IgD-negative memory B cell (primary cell): ENCODE data around the gene EIPR1. TPM values are rescaled to one million over a fixed set of nuclear protein-coding genes. Genes with fewer than 3 reads are reported as not detected.
"Not testable (repeated sequence)": the region's sequence is repeated elsewhere in the genome, so short reads cannot be mapped to it uniquely, and the experiment has no call there.

Experiments used
- H3K27ac Mint-ChIP-seq, 3 donors: one replicate each; pipeline ENCODE4 v1.8.0; 2020 to 2022; ENCODE audit warnings: mild to moderate bottlenecking in 3 of 3, mixed read lengths in 3 of 3, moderate library complexity in 1 of 3
- H3K27me3 Mint-ChIP-seq: one replicate; pipeline ENCODE4 v1.8.0; 2021; ENCODE audit warnings: mixed read lengths
- H3K36me3 Mint-ChIP-seq: one replicate; pipeline ENCODE4 v1.8.0; 2020; ENCODE audit warnings: mild to moderate bottlenecking, mixed read lengths
- H3K4me1 Mint-ChIP-seq, 3 donors: one replicate each; pipeline ENCODE4 v1.8.0; 2020 to 2022; ENCODE audit warnings: mixed read lengths in 3 of 3, mild to moderate bottlenecking in 1 of 3
- H3K4me3 Mint-ChIP-seq, 4 donors: one replicate each; pipeline ENCODE4 v1.8.0; 2020 to 2022; ENCODE audit warnings: mild to moderate bottlenecking in 4 of 4, mixed read lengths in 4 of 4, moderate library complexity in 3 of 4
- H3K9me3 Mint-ChIP-seq, 3 donors: one replicate each; pipeline ENCODE4 v1.8.0; 2020 to 2021; ENCODE audit warnings: mixed read lengths in 3 of 3, mild to moderate bottlenecking in 1 of 3
- polyA plus RNA-seq: library from polyadenylated mRNA; unstranded; fragments of 300-500 nt; fragmentation: Illumina TruSeq; gene quantifications from one replicate; pipeline ENCODE4 v1.2.3, GENCODE V29; 2021

The EIPR1 gene
- polyA plus RNA-seq, 1 donor from 2014 or later: 41.5 TPM

GRCh38 chr2:3289971-3290370, 87.6 kb downstream of the EIPR1 start:
- H3K27me3 Mint-ChIP-seq: no peaks in the 10 kb centered on the region
- peaks cover 0 to 2% (median 0%) of the 10 kb centered on the region in 3 donors for H3K9me3 Mint-ChIP-seq
- no peak overlapping the region for H3K4me3 Mint-ChIP-seq
- H3K36me3 Mint-ChIP-seq: peaks cover 9% of the 10 kb centered on the region
- no peak overlapping the region for H3K27ac Mint-ChIP-seq
- H3K4me1 Mint-ChIP-seq: peaks cover 0 to 4% (median 0%) of the 10 kb centered on the region in 3 donors

- Mint-ChIP-seq H3K36me3 (peaks cover 9% of the 10 kb centered on the region), H3K4me1 (peaks cover 0 to 4% (median 2%) of the 10 kb centered on the region in 3 donors), H3K9me3 (peaks cover 0 to 2% (median 0%) of the 10 kb centered on the region in 3 donors), H3K27ac (no peak overlapping the region), H3K4me3 (no peak overlapping the region), H3K27me3 (no peaks in the 10 kb centered on the region)
Measured at GRCh38 chr2:3289526-3289925, 88.1 kb downstream of the EIPR1 start.

- H3K36me3 Mint-ChIP-seq: peaks cover 9% of the 10 kb centered on the region
- peaks cover 0 to 2% (median 0%) of the 10 kb centered on the region in 3 donors for H3K9me3 Mint-ChIP-seq
- H3K27ac Mint-ChIP-seq: no peak overlapping the region
- H3K4me1 Mint-ChIP-seq: peaks cover 0 to 4% (median 2%) of the 10 kb centered on the region in 3 donors
- H3K4me3 Mint-ChIP-seq: no peak overlapping the region
- H3K27me3 Mint-ChIP-seq: no peaks in the 10 kb centered on the region
Measured at GRCh38 chr2:3289171-3289515, 88.5 kb downstream of the EIPR1 start.

- Mint-ChIP-seq H3K27me3 (no peaks in the 10 kb centered on the region), H3K4me1 (peaks cover 0 to 4% (median 2%) of the 10 kb centered on the region in 3 donors), H3K9me3 (peaks cover 0 to 2% (median 0%) of the 10 kb centered on the region in 3 donors), H3K27ac (no peak overlapping the region), H3K4me3 (no peak overlapping the region), H3K36me3 (peaks cover 9% of the 10 kb centered on the region)
Measured at GRCh38 chr2:3288470-3289170, 89.0 kb downstream of the EIPR1 start.

- Mint-ChIP-seq H3K4me1 (peaks cover 0 to 4% (median 3%) of the 10 kb centered on the region in 3 donors), H3K27me3 (no peaks in the 10 kb centered on the region), H3K9me3 (peaks cover 0 to 2% (median 0%) of the 10 kb centered on the region in 3 donors), H3K36me3 (peaks cover 9% of the 10 kb centered on the region), H3K27ac (no peak overlapping the region), H3K4me3 (no peak overlapping the region)
Measured at GRCh38 chr2:3287896-3288295, 89.7 kb downstream of the EIPR1 start.

- H3K36me3 Mint-ChIP-seq: peaks cover 10% of the 10 kb centered on the region
- H3K9me3 Mint-ChIP-seq, H3K27me3 Mint-ChIP-seq, H3K27ac Mint-ChIP-seq, H3K4me1 Mint-ChIP-seq, H3K4me3 Mint-ChIP-seq: not testable (repeated sequence)
Measured at GRCh38 chr2:3286646-3287036, 91.0 kb downstream of the EIPR1 start.

GRCh38 chr2:3285901-3286645, 91.5 kb downstream of the EIPR1 start:
- H3K36me3 Mint-ChIP-seq: peaks cover 11% of the 10 kb centered on the region
- H3K27ac Mint-ChIP-seq: peak overlapping the region in 1 of 3 donors; percentile 43
- H3K27me3 Mint-ChIP-seq: no peaks in the 10 kb centered on the region
- H3K4me3 Mint-ChIP-seq: no peak overlapping the region
- peaks cover 0 to 6% (median 4%) of the 10 kb centered on the region in 3 donors for H3K4me1 Mint-ChIP-seq
- H3K9me3 Mint-ChIP-seq: peaks cover 0 to 2% (median 0%) of the 10 kb centered on the region in 3 donors

- H3K4me3 Mint-ChIP-seq: no peak overlapping the region
- no peaks in the 10 kb centered on the region for H3K27me3 Mint-ChIP-seq
- peaks cover 0 to 2% (median 0%) of the 10 kb centered on the region in 3 donors for H3K9me3 Mint-ChIP-seq
- H3K36me3 Mint-ChIP-seq: peaks cover 14% of the 10 kb centered on the region
- no peak overlapping the region for H3K27ac Mint-ChIP-seq
- peaks cover 0 to 6% (median 4%) of the 10 kb centered on the region in 3 donors for H3K4me1 Mint-ChIP-seq
Measured at GRCh38 chr2:3284657-3285630, 92.7 kb downstream of the EIPR1 start.

GRCh38 chr2:3283876-3284656, 93.6 kb downstream of the EIPR1 start:
- H3K4me1 Mint-ChIP-seq, H3K27me3 Mint-ChIP-seq, H3K9me3 Mint-ChIP-seq, H3K4me3 Mint-ChIP-seq, H3K27ac Mint-ChIP-seq: not testable (repeated sequence)
- peaks cover 13% of the 10 kb centered on the region for H3K36me3 Mint-ChIP-seq

GRCh38 chr2:3283206-3283605, 94.4 kb downstream of the EIPR1 start:
- Mint-ChIP-seq H3K4me3 (no peak overlapping the region), H3K27me3 (no peaks in the 10 kb centered on the region), H3K27ac (no peak overlapping the region), H3K4me1 (peaks cover 0 to 6% (median 4%) of the 10 kb centered on the region in 3 donors), H3K36me3 (peaks cover 13% of the 10 kb centered on the region), H3K9me3 (peaks cover 0 to 2% (median 0%) of the 10 kb centered on the region in 3 donors)

- H3K36me3 Mint-ChIP-seq: peaks cover 14% of the 10 kb centered on the region
- H3K4me3 Mint-ChIP-seq: no peak overlapping the region
- H3K27me3 Mint-ChIP-seq: no peaks in the 10 kb centered on the region
- H3K27ac Mint-ChIP-seq: no peak overlapping the region
- peaks cover 0 to 6% (median 2%) of the 10 kb centered on the region in 3 donors for H3K4me1 Mint-ChIP-seq
- peaks cover 0 to 2% (median 0%) of the 10 kb centered on the region in 3 donors for H3K9me3 Mint-ChIP-seq
Measured at GRCh38 chr2:3282056-3282998, 95.3 kb downstream of the EIPR1 start.

- Mint-ChIP-seq H3K4me1 (peaks cover 0 to 6% (median 0%) of the 10 kb centered on the region in 3 donors), H3K36me3 (peaks cover 17% of the 10 kb centered on the region), H3K9me3 (peaks cover 0 to 4% (median 0%) of the 10 kb centered on the region in 3 donors), H3K4me3 (no peak overlapping the region), H3K27me3 (no peaks in the 10 kb centered on the region), H3K27ac (no peak overlapping the region)
Measured at GRCh38 chr2:3280683-3281520, 96.7 kb downstream of the EIPR1 start.
